ENCODE measurements around the gene C16orf92. TPM values are rescaled to one million over a fixed set of nuclear protein-coding genes. Genes with fewer than 3 reads are reported as not detected.

The C16orf92 gene
- total RNA-seq, 1 experiment from 2014 or later: not detected

GRCh38 chr16:30005341-30006094, 17.5 kb upstream of the C16orf92 start (continued):
- TF ChIP-seq EZH2 (IDR thresholded peaks at IDR 0.05) (no peak), POLR2A (IDR thresholded peaks at IDR 0.05; ENCODE audit: borderline replicate concordance, extremely low read depth, insufficient read depth, insufficient read length) (no peak), YY1 (IDR thresholded peaks at IDR 0.05; ENCODE audit: extremely low read depth, insufficient replicate concordance, low read depth, low read length) (peak; percentile 41), REST (IDR thresholded peaks at IDR 0.05; ENCODE audit: low read depth) (no peak), FOSL1 (IDR thresholded peaks at IDR 0.05; ENCODE audit: low read depth) (no peak), JUND (IDR thresholded peaks at IDR 0.05) (no peak), EZH2phosphoT487 (IDR thresholded peaks at IDR 0.05; ENCODE audit: borderline replicate concordance) (no peak), SRF (IDR thresholded peaks at IDR 0.05; ENCODE audit: low read depth) (no peak)

- Histone ChIP-seq H2AFZ (ENCODE audit: low read depth, low read length, poor library complexity, severe bottlenecking) (no peak overlapping the region), H3K4me3 (replicated peaks in 1 of 2; ENCODE audit: low read depth in 1 of 2, low read length in 2 of 2) (no peak overlapping the region), H4K20me1 (ENCODE audit: insufficient read depth) (no peaks in the 10 kb centered on the region), H3K9me2 (ENCODE audit: insufficient read depth) (no peaks in the 10 kb centered on the region), H3K4me2 (ENCODE audit: low read length) (no peak overlapping the region), H3K27me3 (ENCODE audit: insufficient read depth, low read length) (no peaks in the 10 kb centered on the region), H3K79me2 (ENCODE audit: insufficient read depth, low read length) (no peaks in the 10 kb centered on the region), H3K9ac (ENCODE audit: low read length) (no peak overlapping the region), H3K36me3 (ENCODE audit: control insufficient read depth in 1 of 2, insufficient read depth in 2 of 2, low read length in 2 of 2) (peaks cover 0 to 4% of the 10 kb centered on the region in 2 experiments; a peak in 2 of 4 replicates), H3K4me1 (ENCODE audit: control insufficient read depth in 1 of 2, insufficient read depth in 2 of 2, low read length in 2 of 2) (no peaks in the 10 kb centered on the region), H3K9me3 (ENCODE audit: control insufficient read depth in 1 of 2, insufficient read depth in 1 of 2, low read depth in 1 of 2, low read length in 2 of 2) (no peaks in the 10 kb centered on the region), H3K27ac (ENCODE audit: low read depth, low read length) (no peak overlapping the region)
- RAD21 ChIA-PET (ENCODE audit: low non-redundant PET in 1 of 2, low total read pairs in 2 of 2, uncharacterized antibody in 2 of 2, unreplicated experiment in 2 of 2): no interaction called here
- DNase-seq (ENCODE audit: low read depth, low spot score): no peak
- no peak for TF ChIP-seq REST (IDR thresholded peaks at IDR 0.05; ENCODE audit: low read depth)
- no TSS peak for BruUV-seq (replicated peaks)
- POLR2A ChIA-PET: no interaction called here
- intact Hi-C loops (cut with micrococcal nuclease): no loop called here
- ATAC-seq: no peak
- CTCF ChIA-PET: interaction anchor here (0.6 to 1.8 kb wide), 3 partner anchors 158 to 315 kb away, joined by 4 to 6 read pairs (median 4); no protein-coding TSS in a partner anchor
These were observed 16.9 kb upstream of the C16orf92 start for GRCh38 chr16:30006095-30006473.
